Glomerular visceral epithelial cell (primary cell): ENCODE results near the gene HELZ.
"Not testable (repeated sequence)": the region's sequence is repeated elsewhere in the genome, so short reads cannot be mapped to it uniquely, and the experiment has no call there.

Experiments used
- DNase-seq: peaks from one replicate; pipeline ENCODE4 v3.0.0-alpha.2; 2016; ENCODE audit errors: extremely low spot score

HELZ gene

GRCh38 chr17:67227488-67227887, 17.5 kb downstream of the HELZ start:
- no peak for DNase-seq

- no peak for DNase-seq
Measured at GRCh38 chr17:67225316-67225715, 19.7 kb downstream of the HELZ start.

- no peak for DNase-seq
Measured at GRCh38 chr17:67224736-67225135, 20.3 kb downstream of the HELZ start.

DNA sequence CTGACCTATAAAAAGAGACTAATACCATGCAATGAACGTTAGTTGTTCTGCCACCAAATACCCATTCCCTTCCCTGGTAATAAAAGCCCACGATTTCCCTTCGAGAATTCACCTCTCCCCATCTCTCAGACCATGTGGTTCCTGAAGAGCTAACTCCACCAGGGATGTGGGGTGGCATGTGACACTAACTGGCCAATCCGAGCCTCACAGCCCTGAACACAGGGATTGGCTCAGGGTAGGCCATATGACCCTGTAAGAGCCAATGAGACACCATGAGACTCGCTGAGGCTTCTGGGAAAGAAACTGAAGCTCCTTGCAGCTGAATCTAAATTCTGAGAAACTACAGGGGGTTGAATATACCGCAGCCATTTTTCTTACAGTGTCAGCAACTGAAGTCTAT, 21.1 kb downstream of the HELZ start:
- DNase-seq = no peak

DNA sequence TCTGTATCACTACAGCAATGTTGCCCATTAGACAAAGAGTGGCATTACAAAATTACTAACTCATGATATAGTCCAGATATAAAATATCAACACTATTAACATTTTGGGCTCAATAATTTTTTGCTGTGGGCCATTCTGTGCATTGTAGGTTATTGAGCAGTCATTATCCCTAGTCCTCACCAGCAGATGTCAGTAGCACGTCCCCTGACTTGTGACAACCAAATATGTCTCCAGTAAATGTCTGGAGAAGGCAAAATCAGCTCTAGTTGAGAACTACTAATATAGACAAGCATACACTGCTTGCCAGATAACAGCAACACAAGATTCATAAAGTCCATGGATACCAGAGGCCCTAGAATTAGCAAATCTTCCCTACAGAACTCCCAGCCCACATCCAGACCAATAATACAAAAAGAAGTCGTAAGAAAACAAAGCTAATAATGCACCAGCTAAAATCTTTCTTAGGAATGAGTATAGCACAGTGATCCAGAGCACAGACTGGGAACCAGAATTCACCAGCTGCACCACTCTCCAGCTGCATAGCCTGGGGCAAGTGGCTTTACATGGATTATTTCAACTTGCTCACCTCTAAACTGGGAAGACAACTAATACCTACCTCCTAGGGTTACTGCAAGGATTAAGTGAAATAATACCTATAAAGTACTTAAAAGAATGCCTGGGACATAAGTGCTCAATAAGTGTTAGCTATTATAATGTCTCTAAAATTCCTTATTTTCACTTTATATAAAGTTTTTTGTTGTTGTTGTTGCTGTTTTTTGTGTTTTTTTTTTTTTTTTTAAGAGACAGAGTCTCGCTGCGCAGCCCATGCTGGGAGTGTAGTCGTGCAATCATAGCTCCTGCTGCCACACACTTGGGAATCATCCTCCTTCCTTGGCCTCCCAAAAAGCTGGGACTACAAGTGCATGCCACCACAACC, 23.7 kb downstream of the HELZ start:
- DNase-seq = peak; percentile 33

- DNase-seq = no peak
Measured at GRCh38 chr17:67218385-67218950, 26.5 kb downstream of the HELZ start.

GRCh38 chr17:67217446-67217845, 27.6 kb downstream of the HELZ start:
- DNase-seq = no peak

DNA sequence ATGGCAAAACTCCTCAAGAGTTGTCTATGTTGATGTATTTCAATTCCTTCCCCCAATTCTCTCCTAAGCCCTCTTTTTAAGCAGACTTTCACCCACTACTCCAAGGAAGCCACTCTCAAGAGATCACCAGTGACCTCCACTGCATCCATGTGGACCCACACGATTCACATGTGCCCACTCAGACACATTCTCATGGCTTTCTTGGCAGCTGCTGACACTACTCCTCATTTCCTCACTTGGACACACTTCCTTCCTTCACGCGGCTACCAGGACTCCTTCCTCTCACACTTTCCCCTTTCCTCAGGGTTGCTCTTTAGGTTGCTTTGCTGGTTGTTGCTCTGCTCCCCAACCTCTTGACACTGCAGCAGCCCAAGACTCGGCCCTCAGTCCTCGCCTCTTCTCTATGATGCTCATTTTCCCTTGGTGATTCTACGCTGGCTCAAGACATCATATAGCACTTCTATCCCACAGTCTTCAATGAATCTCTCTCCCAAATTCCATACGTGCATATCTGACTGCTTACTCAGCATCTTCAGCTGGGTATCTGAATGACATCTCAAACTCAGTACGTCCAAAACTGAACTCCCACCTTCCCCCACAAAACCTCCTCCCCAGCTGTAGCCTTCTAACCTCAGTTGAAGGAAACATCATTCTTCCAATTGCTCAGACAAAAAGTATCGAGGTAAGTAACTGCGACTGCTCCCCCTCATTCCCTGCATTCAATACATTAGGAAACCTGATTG, 28.2 kb downstream of the HELZ start:
- no peak for DNase-seq

- no peak for DNase-seq
Measured at GRCh38 chr17:67215991-67216421, 29.0 kb downstream of the HELZ start.

DNA sequence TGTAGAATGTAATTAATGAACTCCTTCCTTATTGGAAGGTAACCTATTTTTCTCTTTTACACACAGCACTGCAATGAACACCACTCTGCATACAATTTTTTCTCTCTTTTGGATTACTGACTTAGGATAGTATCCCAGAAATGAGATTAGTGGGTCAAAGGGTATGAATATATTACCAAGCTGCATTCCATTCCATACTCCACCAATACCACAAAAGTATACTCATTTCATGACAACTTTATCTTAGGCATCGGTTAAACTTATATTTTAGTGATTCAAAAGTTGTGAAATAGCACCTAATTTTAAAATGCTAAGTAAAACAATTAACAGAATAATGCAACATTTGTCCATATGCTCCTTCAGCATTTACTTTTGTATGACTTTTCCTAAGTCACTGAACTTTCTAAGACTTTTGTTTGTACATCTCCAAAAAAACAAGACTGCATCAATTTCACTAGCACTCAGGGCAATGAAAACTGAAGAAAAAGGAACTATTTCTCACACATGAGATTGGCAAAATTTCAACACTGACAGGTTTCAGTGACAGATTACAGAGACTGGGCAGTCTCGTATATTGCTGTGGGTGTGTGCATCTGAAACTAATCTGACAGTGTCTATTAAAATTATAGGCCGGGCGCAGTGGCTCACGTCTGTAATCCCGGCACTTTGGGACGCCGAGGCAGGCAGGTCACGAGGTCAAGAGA, 32.1 kb downstream of the HELZ start:
- no peak for DNase-seq

GRCh38 chr17:67212231-67212630, 32.8 kb downstream of the HELZ start:
- DNase-seq = no peak

DNA sequence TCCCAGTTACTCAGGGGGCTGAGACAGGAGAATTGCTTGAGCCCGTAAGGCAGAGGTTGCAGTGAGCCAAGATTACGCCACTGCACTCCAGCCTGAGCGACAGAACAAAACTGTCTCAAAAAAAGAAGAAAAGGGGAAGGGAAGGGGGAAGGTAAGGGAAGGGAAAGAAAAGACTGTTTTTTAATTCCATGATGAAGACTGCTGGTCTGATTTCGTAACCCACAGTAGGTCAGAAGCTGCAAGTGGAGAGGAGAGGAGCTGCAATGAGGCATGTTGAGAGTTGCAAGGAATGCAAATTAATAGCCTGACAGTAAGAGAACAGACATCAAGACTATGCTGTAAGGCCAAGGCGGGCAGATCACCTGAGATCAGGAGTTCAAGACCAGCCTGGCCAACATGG, 33.3 kb downstream of the HELZ start:
- DNase-seq = no peak

DNA sequence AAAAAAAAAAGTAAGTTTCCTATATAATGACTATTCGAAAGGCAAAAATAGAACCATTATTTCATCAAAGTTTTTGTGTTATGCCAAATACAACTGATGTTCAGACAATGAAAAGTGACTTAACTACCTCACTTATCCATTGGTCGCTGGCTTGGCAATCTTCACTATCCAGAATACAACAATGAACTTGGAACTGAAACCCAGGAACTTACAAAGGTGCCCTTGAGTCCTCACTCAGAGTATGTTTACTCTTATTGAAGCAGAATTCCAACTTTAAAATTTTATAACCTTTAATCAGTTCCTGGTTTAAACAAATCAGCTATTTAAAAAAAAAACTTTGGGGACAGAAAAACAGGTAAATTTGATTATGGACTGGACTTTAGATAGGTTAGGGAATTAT, 34.1 kb downstream of the HELZ start:
- DNase-seq = no peak

DNA sequence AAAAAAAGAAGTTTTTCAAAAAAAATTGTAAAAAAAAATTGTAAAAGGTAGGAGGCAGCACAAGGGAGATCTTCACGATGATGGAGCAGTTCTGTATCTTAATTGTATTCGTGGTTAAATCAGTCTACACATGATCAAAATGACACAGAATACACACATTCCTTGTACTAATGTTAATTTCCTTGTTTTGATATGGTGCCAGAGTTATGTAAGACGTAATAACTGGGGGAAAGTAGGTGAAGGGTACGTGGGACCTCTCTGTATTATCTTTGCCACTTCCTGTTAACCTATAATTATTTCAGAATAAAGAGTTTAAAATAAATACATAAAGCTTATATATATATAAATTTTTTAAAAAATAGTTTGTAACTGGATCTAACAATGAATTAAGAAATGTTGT, 36.8 kb downstream of the HELZ start:
- DNase-seq = no peak

DNA sequence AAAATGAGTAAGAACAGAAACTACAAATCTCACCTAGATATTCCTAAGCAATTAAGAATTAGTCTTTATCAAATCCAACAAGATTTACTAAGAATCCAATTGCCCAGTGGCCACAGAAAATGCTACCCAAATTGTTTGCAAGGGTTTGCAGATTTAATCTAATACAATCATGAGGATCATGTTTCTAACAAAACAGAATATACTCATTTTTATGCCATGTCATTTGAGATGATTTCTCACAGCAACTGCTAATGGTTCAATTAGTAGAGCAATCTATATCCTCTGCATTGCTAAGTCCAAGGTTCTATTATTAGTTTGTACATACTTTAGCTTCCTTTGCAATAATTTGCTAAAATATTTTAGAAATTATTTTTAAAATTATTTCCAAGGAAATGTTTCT, 41.2 kb downstream of the HELZ start:
- no peak for DNase-seq

- no peak for DNase-seq
Measured at GRCh38 chr17:67202503-67202902, 42.5 kb downstream of the HELZ start.

DNA sequence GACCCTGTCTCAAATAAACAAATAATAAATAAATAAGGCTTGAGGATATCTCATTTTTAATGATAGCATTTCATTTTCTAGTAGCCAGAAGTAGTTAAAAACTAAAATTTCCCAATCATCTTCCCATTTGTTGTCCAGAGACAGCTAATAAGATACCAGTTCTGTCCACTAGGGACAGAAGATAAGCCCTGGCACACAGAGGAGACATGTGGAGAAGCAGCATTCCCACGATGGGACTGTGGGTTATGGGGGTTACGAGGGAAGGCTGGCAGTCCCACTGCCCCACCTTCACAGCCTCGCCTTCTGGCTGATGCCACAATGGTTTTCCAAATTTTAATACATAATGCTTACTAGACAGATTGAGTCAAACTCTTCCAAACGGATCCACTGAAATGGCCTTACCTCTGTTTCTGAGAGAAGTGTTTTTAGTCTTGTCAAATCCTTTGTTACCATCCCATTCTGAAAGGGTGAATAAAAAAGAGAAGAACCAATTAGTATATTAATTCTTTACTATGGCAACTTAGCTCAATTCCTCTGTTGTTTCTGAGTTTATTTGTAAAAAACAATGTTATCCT, 44.2 kb downstream of the HELZ start:
- no peak for DNase-seq

DNA sequence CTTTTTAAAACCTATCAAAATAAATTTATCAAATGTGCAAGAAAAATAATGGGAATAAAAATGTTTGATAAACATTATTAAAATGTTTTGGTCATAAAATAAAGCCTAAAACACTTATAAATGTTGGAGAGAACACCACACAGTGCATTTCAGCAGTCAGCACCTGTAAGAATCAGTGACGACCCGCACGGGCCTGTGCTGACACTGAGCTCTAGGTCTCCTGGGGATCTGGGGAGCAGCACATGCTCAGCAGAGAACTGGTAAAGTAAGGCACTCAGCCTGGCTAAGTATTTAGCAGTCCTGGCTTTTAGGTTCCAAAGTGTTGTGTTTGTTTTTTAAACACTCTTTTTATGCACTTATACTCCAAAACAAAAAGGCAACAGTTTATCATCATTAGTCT, 46.9 kb downstream of the HELZ start:
- DNase-seq = no peak

GRCh38 chr17:67197023-67197422, 48.0 kb downstream of the HELZ start:
- DNase-seq = not testable (repeated sequence)

- no peak for DNase-seq
Measured at GRCh38 chr17:67196422-67196821, 48.6 kb downstream of the HELZ start.

DNA sequence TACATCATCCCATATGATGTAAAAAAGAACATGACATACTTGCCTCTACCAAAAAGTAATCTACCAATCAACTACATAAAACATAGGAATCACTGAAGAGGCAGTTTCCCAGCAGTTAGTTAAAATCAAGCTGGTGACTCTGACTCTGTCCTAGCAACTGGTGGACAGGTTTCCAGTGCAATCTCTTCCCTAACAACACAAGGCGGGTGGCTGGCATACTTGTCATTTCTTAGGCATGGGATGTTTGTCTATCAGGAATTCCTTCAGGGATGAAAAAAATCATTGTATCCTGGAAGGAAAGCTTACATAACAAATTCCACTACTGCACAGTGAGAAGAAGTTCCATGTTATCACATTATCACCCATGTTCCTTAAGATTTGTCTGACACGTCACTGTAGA, 50.9 kb downstream of the HELZ start:
- peak; percentile 37 for DNase-seq

DNA sequence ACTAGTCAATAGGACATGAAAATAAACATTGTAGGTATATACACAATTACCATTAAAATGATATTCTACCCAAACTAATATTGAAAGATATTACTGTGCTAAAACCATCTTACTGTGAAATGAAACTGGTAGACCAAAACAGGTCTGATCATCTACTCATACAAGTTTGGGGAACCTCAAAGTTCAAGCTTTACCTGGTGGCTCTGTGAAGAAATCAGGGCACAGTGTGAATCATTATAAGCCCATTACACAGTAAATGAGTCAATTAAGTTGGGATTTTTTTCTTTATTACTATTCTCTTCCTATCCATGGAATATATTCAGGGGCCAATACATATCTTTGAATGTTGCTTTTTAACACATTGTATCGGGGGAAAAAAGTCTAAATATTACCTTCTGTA, 57.1 kb downstream of the HELZ start:
- no peak for DNase-seq
